Lower leg skin (tissue), 4 donors: ENCODE data around the gene ADGRF5. TPM values are rescaled to one million over a fixed set of nuclear protein-coding genes. Genes with fewer than 3 reads are reported as not detected.

ENCODE experiments used
- DNase-seq, 2 donors: peaks; one replicate each; pipeline ENCODE4 v3.0.0-alpha.2; 2019; ENCODE audit warnings: low spot score in 2 of 2
- H3K4me3 ChIP-seq: fragments of 200-600 bp; sonication (generic); 2 replicates; pipeline ENCODE4 v1.5.1; 2017; ENCODE audit warnings: mild to moderate bottlenecking, low read depth; ENCODE audit not compliant: poor library complexity, severe bottlenecking
- POLR2A ChIP-seq, 2 donors: fragments of 450-650 bp; IDR thresholded peaks; one replicate each; pipeline ENCODE4 v1.6.1; 2016 to 2017; ENCODE audit warnings: antibody characterized with exemption in 2 of 2, mild to moderate bottlenecking in 1 of 2, moderate library complexity in 1 of 2
- WGBS, 2 donors: methylation state at CpG; one replicate each; pipeline ENCODE4 v1.1.5; 2018; 5-methylcytosine and 5-hydroxymethylcytosine counted together
- intact Hi-C: fragments of 100-400 bp; cut with DNase I; formaldehyde crosslinking; loops from one replicate; pipeline ENCODE4 v1.15.0; 2023; ENCODE audit warnings: low total_unique reads
- total RNA-seq, 4 donors: library from RNA; depleted of rRNA; stranded (reverse); fragments of >200 nt; gene quantifications; one replicate each; pipeline ENCODE4 v1.1.0, GENCODE V29; 2016
- TF ChIP-seq, protein P1 (sequence below), 3 donors: fragments of 450-650 bp; IDR thresholded peaks; one replicate each; pipeline ENCODE4 v1.5.1; 2016; ENCODE audit warnings: antibody characterized with exemption in 3 of 3, mild to moderate bottlenecking in 3 of 3, moderate library complexity in 2 of 3

Gene ADGRF5
- total RNA-seq, 4 donors from 2014 or later: 3.4 to 14.3 (median 7.4) TPM

DNA sequence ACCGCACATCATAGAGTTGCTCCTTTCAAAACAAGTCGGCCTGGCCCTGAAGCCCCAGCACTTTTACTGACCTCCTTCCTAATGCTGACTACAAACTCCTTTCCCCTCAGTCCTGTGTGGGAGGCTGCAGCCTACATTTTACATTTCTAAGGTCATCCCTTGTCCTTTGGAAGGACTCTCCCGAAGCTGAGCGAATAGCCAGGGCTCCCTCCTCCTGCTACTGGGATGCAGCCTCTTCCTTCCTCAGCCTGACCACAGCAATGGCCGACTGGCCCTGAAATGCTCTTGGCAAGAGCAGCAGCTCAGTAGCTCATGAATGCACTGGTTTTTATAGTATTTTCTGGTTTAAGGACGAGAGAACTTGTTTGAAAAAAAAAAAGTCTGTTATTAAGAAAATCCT is 679 bp downstream of the ADGRF5 start:
- TF ChIP-seq POLR2A (IDR thresholded peaks at IDR 0.05): no peak
- TF ChIP-seq, protein P1, sequence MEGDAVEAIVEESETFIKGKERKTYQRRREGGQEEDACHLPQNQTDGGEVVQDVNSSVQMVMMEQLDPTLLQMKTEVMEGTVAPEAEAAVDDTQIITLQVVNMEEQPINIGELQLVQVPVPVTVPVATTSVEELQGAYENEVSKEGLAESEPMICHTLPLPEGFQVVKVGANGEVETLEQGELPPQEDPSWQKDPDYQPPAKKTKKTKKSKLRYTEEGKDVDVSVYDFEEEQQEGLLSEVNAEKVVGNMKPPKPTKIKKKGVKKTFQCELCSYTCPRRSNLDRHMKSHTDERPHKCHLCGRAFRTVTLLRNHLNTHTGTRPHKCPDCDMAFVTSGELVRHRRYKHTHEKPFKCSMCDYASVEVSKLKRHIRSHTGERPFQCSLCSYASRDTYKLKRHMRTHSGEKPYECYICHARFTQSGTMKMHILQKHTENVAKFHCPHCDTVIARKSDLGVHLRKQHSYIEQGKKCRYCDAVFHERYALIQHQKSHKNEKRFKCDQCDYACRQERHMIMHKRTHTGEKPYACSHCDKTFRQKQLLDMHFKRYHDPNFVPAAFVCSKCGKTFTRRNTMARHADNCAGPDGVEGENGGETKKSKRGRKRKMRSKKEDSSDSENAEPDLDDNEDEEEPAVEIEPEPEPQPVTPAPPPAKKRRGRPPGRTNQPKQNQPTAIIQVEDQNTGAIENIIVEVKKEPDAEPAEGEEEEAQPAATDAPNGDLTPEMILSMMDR (IDR thresholded peaks at IDR 0.05): no peak
- DNase-seq: no peak
- intact Hi-C loops: no loop called here
- H3K4me3 ChIP-seq: no peak overlapping the region
- WGBS, 2 donors: 71 to 85% methylated on average over 6 of the region's 6 CpGs

DNA sequence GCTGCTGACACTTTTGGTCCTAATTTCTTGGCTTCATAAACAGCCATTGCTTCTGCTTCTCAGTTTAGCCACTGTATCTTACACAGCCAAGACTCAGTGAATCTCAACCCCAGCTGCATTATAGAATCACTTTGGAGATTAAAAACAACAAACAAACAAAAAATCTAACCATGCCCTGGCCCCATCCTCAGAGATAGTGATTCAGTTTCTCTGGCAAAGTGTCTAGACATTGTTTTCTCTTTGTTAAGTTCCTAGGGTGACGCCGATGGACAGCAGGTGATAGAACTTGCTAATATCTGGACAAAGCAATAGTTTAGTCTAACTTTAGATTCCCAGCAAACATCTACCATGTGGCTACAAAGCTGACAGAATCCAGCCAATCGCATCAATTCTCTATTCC is 2.9 kb downstream of the ADGRF5 start:
- WGBS, 2 donors: 73 to 74% methylated on average over 3 of the region's 3 CpGs
- intact Hi-C loops: no loop called here

GRCh38 chr6:46917002-46917545 is 4.7 kb downstream of the ADGRF5 start:
- TF ChIP-seq, protein P1 (IDR thresholded peaks at IDR 0.05): no peak
- TF ChIP-seq POLR2A (IDR thresholded peaks at IDR 0.05): no peak
- WGBS, 2 donors: 61 to 62% methylated on average over 3 of the region's 3 CpGs
- intact Hi-C loops: no loop called here
- no peak overlapping the region for H3K4me3 ChIP-seq
- DNase-seq: no peak

More for the DNA sequence above, 2.9 kb downstream of the ADGRF5 start:
- DNase-seq: no peak
- no peak for TF ChIP-seq POLR2A (IDR thresholded peaks at IDR 0.05)
- TF ChIP-seq, protein P1 (IDR thresholded peaks at IDR 0.05): no peak
- H3K4me3 ChIP-seq: no peak overlapping the region

DNA sequence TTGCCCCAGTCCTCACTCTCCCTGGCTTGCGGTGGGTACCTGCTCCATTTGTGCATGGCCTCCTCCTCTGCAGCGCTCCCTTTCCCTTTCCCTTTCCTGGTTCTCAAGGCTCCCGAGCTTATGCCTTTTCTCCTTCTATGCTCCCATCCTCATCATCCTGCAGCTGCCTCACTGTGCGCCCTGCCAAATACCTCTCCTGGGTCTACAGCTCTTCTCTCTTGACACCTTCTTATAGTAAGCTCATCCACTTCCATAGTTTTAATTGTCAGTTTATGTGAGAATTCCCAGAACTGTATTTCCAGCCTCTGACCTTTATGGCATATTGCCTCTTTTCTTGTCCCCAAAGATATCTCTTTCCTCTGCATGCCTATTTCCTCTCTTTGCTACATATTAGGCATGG is 5.9 kb downstream of the ADGRF5 start:
- no peak for TF ChIP-seq POLR2A (IDR thresholded peaks at IDR 0.05)
- TF ChIP-seq, protein P1 (IDR thresholded peaks at IDR 0.05): no peak
- 65 to 88% methylated on average over 4 of the region's 4 CpGs for WGBS, 2 donors
- intact Hi-C loops: no loop called here
- no peak for DNase-seq
- no peak overlapping the region for H3K4me3 ChIP-seq

DNA sequence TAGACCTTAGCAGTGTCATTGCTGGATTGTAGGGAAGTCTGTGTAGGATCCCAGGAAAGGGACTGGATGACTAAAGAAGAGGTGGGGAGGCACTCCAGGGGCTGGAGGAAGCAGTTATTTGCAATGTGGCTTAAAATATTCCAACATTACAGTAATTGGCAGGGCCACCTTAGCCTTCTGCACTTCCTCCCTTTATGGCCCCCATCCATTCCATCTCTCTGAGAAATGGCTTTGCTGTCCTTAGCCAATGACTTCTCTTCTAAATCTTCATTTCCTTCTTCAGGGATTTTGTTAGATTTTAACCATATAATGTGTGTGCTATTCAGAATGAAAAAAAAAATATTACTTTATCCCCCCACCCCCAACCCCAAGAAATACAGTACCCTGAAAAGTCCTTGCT is 6.4 kb downstream of the ADGRF5 start:
- TF ChIP-seq POLR2A (IDR thresholded peaks at IDR 0.05): no peak
- TF ChIP-seq, protein P1 (IDR thresholded peaks at IDR 0.05): no peak

DNA sequence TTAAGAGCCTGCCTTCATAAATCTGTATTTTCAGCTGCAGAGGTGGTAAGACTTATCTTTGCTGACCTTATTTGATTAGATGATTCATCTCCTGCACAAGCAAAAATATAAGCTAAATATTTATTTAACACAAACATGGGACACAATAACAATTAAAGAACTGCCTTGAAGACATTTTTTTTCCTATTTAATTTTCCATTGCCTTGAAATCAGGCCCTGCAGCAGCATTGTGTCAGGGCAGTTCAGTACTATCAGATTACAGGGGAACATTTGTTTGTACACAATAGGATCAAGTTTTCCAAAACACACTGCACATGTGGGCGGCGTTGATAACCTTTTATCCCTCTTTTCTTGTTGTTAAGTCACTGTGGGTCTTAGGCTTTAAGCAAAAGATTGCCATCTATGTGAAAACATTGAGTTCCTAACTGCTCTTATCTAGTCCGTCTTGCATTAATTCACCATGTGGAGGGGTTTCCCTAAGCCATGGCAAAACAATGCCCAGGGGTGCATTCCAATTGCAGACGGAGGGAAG is 7.4 kb downstream of the ADGRF5 start:
- H3K4me3 ChIP-seq: no peak overlapping the region
- 63 to 70% methylated on average over 4 of the region's 4 CpGs for WGBS, 2 donors
- intact Hi-C loops: no loop called here
- no peak for DNase-seq
- TF ChIP-seq POLR2A (IDR thresholded peaks at IDR 0.05): no peak
- TF ChIP-seq, protein P1 (IDR thresholded peaks at IDR 0.05): no peak

More for the DNA sequence above, 6.4 kb downstream of the ADGRF5 start:
- H3K4me3 ChIP-seq: no peak overlapping the region
- intact Hi-C loops: no loop called here
- DNase-seq: no peak
